Bronchial epithelial cell (primary cell): Measurements from ENCODE around the gene BLID. TPM values are rescaled to one million over a fixed set of nuclear protein-coding genes. Genes with fewer than 3 reads are reported as not detected.
A peak's percentile ranks its signal among the peaks of the same experiment; 100 is the strongest.

Experiments
- DNase-seq: peaks from one replicate; pipeline ENCODE4 v3.0.0-alpha.2; 2010; ENCODE audit warnings: low read depth
- FAIRE-seq: peaks from 2 replicates; lab custom pipeline; 2011; peaks lifted over from hg19 to GRCh38; lab: Jason Lieb, UNC
- H3K27me3 ChIP-seq: 2 replicates; pipeline ENCODE4 v1.5.1; 2011; ENCODE audit warnings: low read length; ENCODE audit not compliant: control insufficient read depth, insufficient read depth
- H3K36me3 ChIP-seq: 2 replicates; pipeline ENCODE4 v1.5.1; 2011; ENCODE audit warnings: low read length; ENCODE audit not compliant: control insufficient read depth, insufficient read depth
- H3K4me3 ChIP-seq: 2 replicates; pipeline ENCODE4 v1.5.1; 2011; ENCODE audit warnings: mild to moderate bottlenecking, low read depth, low read length, control low read depth
- CTCF ChIP-seq: IDR thresholded peaks from 2 replicates; pipeline ENCODE4 v1.5.1; 2011; ENCODE audit warnings: mild to moderate bottlenecking, moderate library complexity, low read length, control low read depth, inconsistent platforms; ENCODE audit not compliant: insufficient read depth, severe bottlenecking
- total RNA-seq: library from RNA; depleted of rRNA; stranded (reverse); fragments of >200 nt; gene quantifications from 2 replicates; pipeline ENCODE4 v1.2.1, GENCODE V29; 2014

Gene BLID
- not detected in 2 replicates for total RNA-seq

GRCh38 chr11:122115524-122116379 lies at the start of gene BLID:
Gene BLID, minus strand, starts transcription at chr11:122116215. Its CDS starts 293 bp downstream, at chr11:122115922.
- FAIRE-seq, result no peak

GRCh38 chr11:122163053-122163819 lies 47.2 kb upstream of the BLID start:
- H3K36me3 ChIP-seq, result no peaks in the 10 kb centered on the region
- H3K27me3 ChIP-seq, result no peaks in the 10 kb centered on the region
- FAIRE-seq (no peak), DNase-seq (no peak)
- TF ChIP-seq CTCF, result no peak
- H3K4me3 ChIP-seq, result no peak overlapping the region

More at GRCh38 chr11:122115524-122116379, at the start of gene BLID:
- peak; percentile 40 for DNase-seq
- Histone ChIP-seq H3K36me3 (no peaks in the 10 kb centered on the region), H3K27me3 (no peaks in the 10 kb centered on the region), H3K4me3 (no peak within 1 kb of the TSS)
- peak; percentile 77 for TF ChIP-seq CTCF

GRCh38 chr11:122162095-122162494 lies 46.1 kb upstream of the BLID start:
- TF ChIP-seq CTCF, result no peak
- DNase-seq (peak; percentile 77), FAIRE-seq (no peak)
- H3K36me3 ChIP-seq, result no peaks in the 10 kb centered on the region
- H3K4me3 ChIP-seq, result no peak overlapping the region
- no peaks in the 10 kb centered on the region for H3K27me3 ChIP-seq

- no peak for FAIRE-seq
Observed at GRCh38 chr11:122160841-122161590, 45.0 kb upstream of the BLID start.

GRCh38 chr11:122159861-122160260 lies 43.8 kb upstream of the BLID start:
- TF ChIP-seq CTCF, result no peak
- H3K4me3 ChIP-seq, result no peak overlapping the region
- no peaks in the 10 kb centered on the region for H3K27me3 ChIP-seq
- no peaks in the 10 kb centered on the region for H3K36me3 ChIP-seq
- DNase-seq (no peak), FAIRE-seq (no peak)

More at GRCh38 chr11:122160841-122161590, 45.0 kb upstream of the BLID start:
- no peak for TF ChIP-seq CTCF
- no peak overlapping the region for H3K4me3 ChIP-seq
- DNase-seq, result no peak
- no peaks in the 10 kb centered on the region for H3K36me3 ChIP-seq
- H3K27me3 ChIP-seq, result no peaks in the 10 kb centered on the region
